Fibroblast of the aortic adventitia (primary cell): Measurements from ENCODE around the gene MEGF11. TPM values are rescaled to one million over a fixed set of nuclear protein-coding genes. Genes with fewer than 3 reads are reported as not detected.

ENCODE experiments used
- DNase-seq: peaks from one replicate; pipeline ENCODE4 v3.0.0-alpha.2; 2010; ENCODE audit warnings: low read depth
- H3K4me3 ChIP-seq: 2 replicates; pipeline ENCODE4 v1.5.1; 2011; ENCODE audit warnings: low read depth, mild to moderate bottlenecking, control low read depth, low read length, moderate library complexity
- CTCF ChIP-seq: IDR thresholded peaks from 2 replicates; pipeline ENCODE4 v1.5.1; 2011; ENCODE audit warnings: mild to moderate bottlenecking, low read length, control low read depth, inconsistent platforms; ENCODE audit not compliant: insufficient read depth
- total RNA-seq: library from RNA; depleted of rRNA; stranded (reverse); fragments of >200 nt; gene quantifications from 2 replicates; pipeline ENCODE4 v1.2.3, GENCODE V29; 2012; ENCODE audit warnings: low replicate concordance

The MEGF11 gene
- total RNA-seq, 1 donor: 0.36 TPM

- H3K4me3 ChIP-seq: no peak overlapping the region
- DNase-seq: peak; percentile 8
- TF ChIP-seq CTCF: no peak
Observed at GRCh38 chr15:66027268-66027805, 226.2 kb downstream of the MEGF11 start.

GRCh38 chr15:66025972-66026371 is 227.6 kb downstream of the MEGF11 start:
- no peak for DNase-seq
- H3K4me3 ChIP-seq: no peak overlapping the region
- TF ChIP-seq CTCF: no peak

GRCh38 chr15:66025015-66025452 is 228.5 kb downstream of the MEGF11 start:
- no peak for TF ChIP-seq CTCF
- peak; percentile 9 for DNase-seq
- H3K4me3 ChIP-seq: no peak overlapping the region

- DNase-seq: no peak
- no peak overlapping the region for H3K4me3 ChIP-seq
- no peak for TF ChIP-seq CTCF
Observed at GRCh38 chr15:66024116-66024515, 229.4 kb downstream of the MEGF11 start.

GRCh38 chr15:66023311-66023972 is 230.1 kb downstream of the MEGF11 start:
- H3K4me3 ChIP-seq: no peak overlapping the region
- DNase-seq: no peak
- no peak for TF ChIP-seq CTCF

- DNase-seq: no peak
- TF ChIP-seq CTCF: no peak
- H3K4me3 ChIP-seq: no peak overlapping the region
Observed at GRCh38 chr15:66022163-66022525, 231.4 kb downstream of the MEGF11 start.
